ENCODE data around the gene FASTK.

DNA sequence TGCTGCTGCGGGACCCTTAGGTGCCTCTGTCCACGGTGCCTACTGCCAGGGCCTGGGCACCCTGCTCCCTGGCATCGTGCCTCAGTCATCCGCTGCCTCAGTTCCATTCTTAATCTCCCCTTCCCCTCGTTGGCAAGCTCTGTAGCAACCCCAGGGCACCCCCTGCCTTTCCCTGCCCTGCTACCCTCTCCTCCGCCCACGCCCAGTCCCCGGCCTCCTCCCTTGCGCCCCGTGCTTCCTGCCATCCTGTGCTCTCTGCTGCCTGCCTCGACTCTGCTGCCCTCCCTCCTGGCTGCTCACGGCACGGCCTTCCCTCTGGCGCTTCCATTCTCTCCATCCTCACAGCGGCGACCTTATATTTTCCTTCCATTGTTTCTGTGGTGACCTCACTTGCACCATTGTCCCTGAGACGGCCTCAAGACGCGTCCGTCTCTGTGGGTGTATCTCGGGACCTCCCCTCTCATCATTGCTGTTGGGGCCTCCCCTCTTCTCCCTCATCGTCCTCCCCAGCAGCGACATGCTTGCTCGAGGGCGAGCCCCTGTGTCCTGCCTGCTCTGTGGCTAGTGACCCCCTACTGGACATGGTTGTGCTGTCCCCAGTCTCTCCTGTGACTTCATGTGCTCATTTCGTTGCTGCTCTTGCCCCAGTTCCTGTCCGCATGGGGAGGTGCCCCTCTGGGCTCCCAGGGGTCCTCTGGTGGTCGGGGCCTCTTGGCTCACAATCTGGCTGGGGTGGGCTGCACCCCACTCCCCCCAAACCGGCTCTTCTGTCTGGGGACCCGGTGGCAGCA, 41.0 kb upstream of the FASTK start:
- TF ChIP-seq, protein P1, sequence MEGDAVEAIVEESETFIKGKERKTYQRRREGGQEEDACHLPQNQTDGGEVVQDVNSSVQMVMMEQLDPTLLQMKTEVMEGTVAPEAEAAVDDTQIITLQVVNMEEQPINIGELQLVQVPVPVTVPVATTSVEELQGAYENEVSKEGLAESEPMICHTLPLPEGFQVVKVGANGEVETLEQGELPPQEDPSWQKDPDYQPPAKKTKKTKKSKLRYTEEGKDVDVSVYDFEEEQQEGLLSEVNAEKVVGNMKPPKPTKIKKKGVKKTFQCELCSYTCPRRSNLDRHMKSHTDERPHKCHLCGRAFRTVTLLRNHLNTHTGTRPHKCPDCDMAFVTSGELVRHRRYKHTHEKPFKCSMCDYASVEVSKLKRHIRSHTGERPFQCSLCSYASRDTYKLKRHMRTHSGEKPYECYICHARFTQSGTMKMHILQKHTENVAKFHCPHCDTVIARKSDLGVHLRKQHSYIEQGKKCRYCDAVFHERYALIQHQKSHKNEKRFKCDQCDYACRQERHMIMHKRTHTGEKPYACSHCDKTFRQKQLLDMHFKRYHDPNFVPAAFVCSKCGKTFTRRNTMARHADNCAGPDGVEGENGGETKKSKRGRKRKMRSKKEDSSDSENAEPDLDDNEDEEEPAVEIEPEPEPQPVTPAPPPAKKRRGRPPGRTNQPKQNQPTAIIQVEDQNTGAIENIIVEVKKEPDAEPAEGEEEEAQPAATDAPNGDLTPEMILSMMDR (IDR thresholded peaks at IDR 0.05), result no peak
- TF ChIP-seq EZH2 (IDR thresholded peaks at IDR 0.05), result no peak
